Fibroblast of lung (primary cell): Measurements from ENCODE around the gene COL15A1. TPM values are rescaled to one million over a fixed set of nuclear protein-coding genes. Genes with fewer than 3 reads are reported as not detected.

Experiments used
- DNase-seq, 2 donors: peaks; one replicate each; pipeline versions ENCODE4 v3.0.0 to v3.0.0-alpha.2; 2010; ENCODE audit warnings: low read depth in 2 of 2
- H2AFZ ChIP-seq: 2 replicates; pipeline ENCODE4 v1.5.1; 2012; ENCODE audit warnings: low read length, control low read depth, inconsistent platforms
- H3K27ac ChIP-seq: 2 replicates; pipeline ENCODE4 v1.5.1; 2011; ENCODE audit warnings: low read length, control low read depth; ENCODE audit not compliant: insufficient read depth
- H3K27me3 ChIP-seq: 2 replicates; pipeline ENCODE4 v1.5.1; 2011; ENCODE audit warnings: mild to moderate bottlenecking, low read length; ENCODE audit not compliant: control insufficient read depth, insufficient read depth
- H3K36me3 ChIP-seq: 2 replicates; pipeline ENCODE4 v1.5.1; 2011; ENCODE audit warnings: low read length; ENCODE audit not compliant: control insufficient read depth, insufficient read depth
- H3K4me1 ChIP-seq: 2 replicates; pipeline ENCODE4 v1.5.1; 2011; ENCODE audit warnings: low read length; ENCODE audit not compliant: control insufficient read depth, insufficient read depth; ENCODE audit errors: extremely low read depth
- H3K4me2 ChIP-seq: 2 replicates; pipeline ENCODE4 v1.5.1; 2011; ENCODE audit warnings: low read length, control low read depth; ENCODE audit not compliant: insufficient read depth; ENCODE audit errors: extremely low read depth
- H3K4me3 ChIP-seq, 4 experiments: fragments of 200-600 bp in 1 of 4; sonication (generic) in 1 of 4; replicated peaks in 1 of 4; 2 replicates each; pipeline ENCODE4 v1.5.1; 2011 to 2016; ENCODE audit warnings: low read length in 4 of 4, low read depth in 3 of 4, mild to moderate bottlenecking in 3 of 4, control low read depth in 2 of 4, inconsistent platforms in 1 of 4, mixed read lengths in 1 of 4; ENCODE audit not compliant: insufficient read depth in 1 of 4; ENCODE audit errors: control extremely low read depth in 1 of 4
- H3K79me2 ChIP-seq: 2 replicates; pipeline ENCODE4 v1.5.1; 2012; ENCODE audit warnings: mild to moderate bottlenecking, low read length, inconsistent platforms; ENCODE audit not compliant: control insufficient read depth, insufficient read depth
- H3K9ac ChIP-seq: 2 replicates; pipeline ENCODE4 v1.5.1; 2011; ENCODE audit warnings: mild to moderate bottlenecking, low read length, control low read depth; ENCODE audit not compliant: insufficient read depth
- H3K9me3 ChIP-seq: 2 replicates; pipeline ENCODE4 v1.5.1; 2012; ENCODE audit warnings: low read depth, low read length; ENCODE audit not compliant: control insufficient read depth, insufficient read depth
- H4K20me1 ChIP-seq: 2 replicates; pipeline ENCODE4 v1.5.1; 2011; ENCODE audit warnings: low read length; ENCODE audit not compliant: control insufficient read depth, insufficient read depth; ENCODE audit errors: extremely low read depth
- EZH2 ChIP-seq: IDR thresholded peaks from 2 replicates; pipeline ENCODE4 v1.5.1; 2012; ENCODE audit warnings: low read length, control low read depth, mild to moderate bottlenecking; ENCODE audit errors: missing control alignments
- polyA plus RNA-seq, 2 donors: library from polyadenylated mRNA; depleted of rRNA in 1 of 2; stranded (reverse) in 1 of 2; unstranded in 1 of 2; fragments of >200 nt; gene quantifications; 2 replicates each; pipeline ENCODE4 v1.2.1, GENCODE V29; 2011 to 2012; ENCODE audit warnings: missing spikeins in 1 of 2
- total RNA-seq: library from RNA; depleted of rRNA; stranded (reverse); fragments of >200 nt; gene quantifications from 2 replicates; pipeline ENCODE4 v1.2.1, GENCODE V29; 2014
- TF ChIP-seq, protein P1 (sequence below), 2 donors: IDR thresholded peaks in 1 of 2; conservative IDR thresholded peaks in 1 of 2; 1 replicate in 1 of 2; 2 replicates in 1 of 2; pipeline ENCODE4 v1.5.1; 2011 to 2012; ENCODE audit warnings: low read length in 2 of 2, control low read depth in 1 of 2, inconsistent platforms in 1 of 2, low read depth in 1 of 2, mild to moderate bottlenecking in 1 of 2

The COL15A1 gene
- total and polyA plus RNA-seq, 2 donors (not counting 1 experiment from before 2014, with no cell fraction given) = 13.3 to 41.0 TPM

DNA sequence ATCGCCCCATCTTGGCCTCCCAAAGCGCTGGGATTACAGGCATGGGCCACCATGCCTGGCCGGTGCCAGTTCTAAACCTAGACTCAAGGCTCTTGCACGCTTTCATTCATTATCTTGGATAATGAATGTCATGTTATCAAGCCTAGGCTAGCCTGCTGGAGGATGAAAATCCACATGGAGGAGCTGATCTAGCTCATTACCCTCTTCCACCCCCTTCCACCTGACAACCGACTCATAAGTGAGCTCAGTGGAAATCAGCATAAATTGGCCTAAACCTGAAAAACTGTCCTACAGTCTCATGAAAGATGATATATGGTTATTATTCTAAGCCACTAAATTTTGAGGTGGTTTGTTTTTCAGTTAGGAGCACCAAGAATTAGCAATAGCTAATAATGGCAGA lies 157.6 kb downstream of the COL15A1 start:
- H3K79me2 ChIP-seq = peaks cover 6% of the 10 kb centered on the region
- H4K20me1 ChIP-seq = no peaks in the 10 kb centered on the region
- no peak overlapping the region for H3K9ac ChIP-seq
- peaks cover 4% of the 10 kb centered on the region for H3K4me1 ChIP-seq
- H3K36me3 ChIP-seq = no peaks in the 10 kb centered on the region
- DNase-seq = no peak
- no peak overlapping the region for H3K4me2 ChIP-seq
- no peak overlapping the region for H3K27ac ChIP-seq
- peaks cover 2% of the 10 kb centered on the region for H3K27me3 ChIP-seq
- H3K4me3 ChIP-seq = no peak overlapping the region
- no peak overlapping the region for H2AFZ ChIP-seq
- no peaks in the 10 kb centered on the region for H3K9me3 ChIP-seq
- TF ChIP-seq, protein P1, sequence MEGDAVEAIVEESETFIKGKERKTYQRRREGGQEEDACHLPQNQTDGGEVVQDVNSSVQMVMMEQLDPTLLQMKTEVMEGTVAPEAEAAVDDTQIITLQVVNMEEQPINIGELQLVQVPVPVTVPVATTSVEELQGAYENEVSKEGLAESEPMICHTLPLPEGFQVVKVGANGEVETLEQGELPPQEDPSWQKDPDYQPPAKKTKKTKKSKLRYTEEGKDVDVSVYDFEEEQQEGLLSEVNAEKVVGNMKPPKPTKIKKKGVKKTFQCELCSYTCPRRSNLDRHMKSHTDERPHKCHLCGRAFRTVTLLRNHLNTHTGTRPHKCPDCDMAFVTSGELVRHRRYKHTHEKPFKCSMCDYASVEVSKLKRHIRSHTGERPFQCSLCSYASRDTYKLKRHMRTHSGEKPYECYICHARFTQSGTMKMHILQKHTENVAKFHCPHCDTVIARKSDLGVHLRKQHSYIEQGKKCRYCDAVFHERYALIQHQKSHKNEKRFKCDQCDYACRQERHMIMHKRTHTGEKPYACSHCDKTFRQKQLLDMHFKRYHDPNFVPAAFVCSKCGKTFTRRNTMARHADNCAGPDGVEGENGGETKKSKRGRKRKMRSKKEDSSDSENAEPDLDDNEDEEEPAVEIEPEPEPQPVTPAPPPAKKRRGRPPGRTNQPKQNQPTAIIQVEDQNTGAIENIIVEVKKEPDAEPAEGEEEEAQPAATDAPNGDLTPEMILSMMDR (conservative IDR thresholded peaks at IDR 0.05 in 1 of 2, IDR thresholded peaks at IDR 0.05 in 1 of 2; ENCODE audit: low read depth in 1 of 2, low read length in 2 of 2) = no peak
- TF ChIP-seq EZH2 = no peak

DNA sequence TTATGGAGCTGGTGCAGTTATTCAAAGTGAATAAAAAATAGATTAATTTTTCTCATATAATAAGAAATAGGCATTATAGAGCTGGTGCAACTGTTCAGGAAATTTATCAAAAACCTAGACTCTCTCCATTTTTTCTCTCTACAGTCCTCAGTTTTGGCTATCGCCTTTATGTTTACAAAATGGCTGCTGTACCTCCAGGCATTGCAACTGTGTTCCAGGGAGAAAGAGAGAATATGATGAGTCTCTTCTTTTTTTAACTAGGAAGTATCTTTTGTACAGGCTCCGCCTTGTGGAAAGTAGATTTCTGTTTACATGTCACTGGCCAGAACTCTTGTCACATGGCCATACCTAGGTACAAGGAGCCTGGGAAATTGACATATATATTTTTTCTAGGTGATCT lies 158.1 kb downstream of the COL15A1 start:
- Histone ChIP-seq H3K27me3 (peaks cover 2% of the 10 kb centered on the region), H3K79me2 (peaks cover 11% of the 10 kb centered on the region), H3K4me3 (no peak overlapping the region), H3K4me2 (no peak overlapping the region), H2AFZ (no peak overlapping the region), H3K36me3 (no peaks in the 10 kb centered on the region), H3K9me3 (no peaks in the 10 kb centered on the region), H4K20me1 (no peaks in the 10 kb centered on the region), H3K27ac (no peak overlapping the region), H3K9ac (no peak overlapping the region), H3K4me1 (peaks cover 10% of the 10 kb centered on the region)
- no peak for TF ChIP-seq EZH2
- TF ChIP-seq, protein P1 (conservative IDR thresholded peaks at IDR 0.05 in 1 of 2, IDR thresholded peaks at IDR 0.05 in 1 of 2; ENCODE audit: low read depth in 1 of 2, low read length in 2 of 2) = no peak
- DNase-seq = no peak

DNA sequence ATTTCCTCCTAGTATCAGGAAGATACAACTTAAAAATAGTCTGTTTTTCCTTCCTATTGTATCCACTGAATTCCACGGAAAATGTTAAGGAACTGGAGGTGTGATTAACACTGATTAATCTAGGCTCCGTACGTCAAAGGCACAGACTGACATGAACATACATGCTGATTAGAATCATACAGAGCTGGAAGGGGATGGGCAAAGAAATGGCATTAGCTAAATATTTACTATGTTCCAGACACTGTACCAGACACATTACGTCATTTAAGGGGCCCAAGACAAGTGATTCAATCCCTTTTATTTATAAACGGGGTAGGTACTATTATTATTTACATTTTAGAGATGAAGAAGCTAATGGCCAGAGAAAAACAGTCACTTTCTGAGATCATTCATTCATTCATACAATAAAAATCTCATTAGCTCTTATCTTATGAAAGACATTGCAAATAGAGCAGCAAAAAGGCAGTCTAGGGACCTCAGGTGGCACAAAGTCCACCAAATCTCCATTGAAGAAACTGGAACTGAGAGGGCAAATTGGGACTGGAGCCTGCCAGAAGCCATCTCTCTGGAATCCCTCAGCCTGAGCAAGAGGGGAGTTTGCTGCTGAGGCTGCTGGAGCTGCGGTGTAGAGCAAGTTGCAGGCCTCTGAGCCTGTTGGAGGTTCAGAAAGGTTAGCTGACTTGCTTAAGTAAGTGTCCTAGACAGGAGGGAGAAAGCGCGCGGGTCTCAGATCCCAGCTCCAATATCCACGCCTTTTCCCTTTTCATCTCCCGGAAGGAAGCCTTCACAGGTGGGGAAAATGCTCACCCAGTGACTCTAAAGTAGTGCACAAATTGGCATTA lies 159.6 kb downstream of the COL15A1 start:
- H3K4me3 ChIP-seq = peak overlapping the region in 2 of 4 experiments; percentile 75 to 77
- no peaks in the 10 kb centered on the region for H4K20me1 ChIP-seq
- no peak overlapping the region for H3K9ac ChIP-seq
- no peak overlapping the region for H3K27ac ChIP-seq
- no peaks in the 10 kb centered on the region for H3K36me3 ChIP-seq
- no peak for TF ChIP-seq EZH2
- TF ChIP-seq, protein P1 (conservative IDR thresholded peaks at IDR 0.05 in 1 of 2, IDR thresholded peaks at IDR 0.05 in 1 of 2; ENCODE audit: low read depth in 1 of 2, low read length in 2 of 2) = no peak
- H3K9me3 ChIP-seq = no peaks in the 10 kb centered on the region
- peak overlapping the region; percentile 92 for H3K4me2 ChIP-seq
- peaks cover 11% of the 10 kb centered on the region for H3K4me1 ChIP-seq
- no peaks in the 10 kb centered on the region for H3K27me3 ChIP-seq
- no peak for DNase-seq
- H2AFZ ChIP-seq = no peak overlapping the region
- H3K79me2 ChIP-seq = peaks cover 23% of the 10 kb centered on the region
